ENCODE data around the gene CCDC85B. TPM values are rescaled to one million over a fixed set of nuclear protein-coding genes. Genes with fewer than 3 reads are reported as not detected.

The CCDC85B gene
- total RNA-seq, 1 experiment from 2014 or later: 55.3 TPM

DNA sequence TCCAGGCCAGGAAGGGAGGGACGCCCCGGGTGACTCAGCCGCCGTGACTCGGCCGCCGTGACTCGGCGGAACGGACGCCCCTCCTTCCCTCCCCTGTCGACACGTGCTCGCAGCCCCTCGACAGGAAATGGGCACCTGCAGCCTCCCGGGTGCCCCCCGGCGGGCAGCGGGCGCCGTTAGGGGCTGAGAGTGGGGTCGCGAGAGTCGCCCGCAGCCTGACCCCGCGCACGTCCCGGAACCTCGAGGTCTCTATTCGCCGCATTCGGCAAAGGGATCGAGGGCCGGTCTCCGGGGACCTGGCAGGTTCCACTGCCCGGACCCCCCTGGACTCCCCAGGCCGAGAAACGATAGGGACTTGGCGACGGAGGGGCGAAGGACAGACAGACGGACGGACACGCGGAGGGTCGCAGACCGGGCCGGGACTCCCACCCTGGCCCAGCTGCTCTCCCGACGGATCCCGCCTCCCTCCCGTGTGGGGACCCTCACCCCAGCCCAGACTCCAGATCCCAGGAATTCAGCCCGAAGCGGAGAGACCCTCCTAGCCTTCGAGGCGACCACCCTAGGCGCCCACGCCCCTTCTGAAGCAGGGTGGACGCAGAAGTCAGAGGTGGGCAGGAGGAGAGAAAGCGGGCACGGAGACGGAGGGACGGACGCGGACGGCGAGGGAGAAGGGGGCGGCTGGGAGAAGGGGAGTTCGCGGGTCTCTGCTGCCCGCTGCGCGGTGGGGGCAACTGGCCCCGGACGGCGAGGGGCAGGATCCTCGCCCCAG, 9.1 kb downstream of the CCDC85B start (continued):
- TF ChIP-seq, protein P1, sequence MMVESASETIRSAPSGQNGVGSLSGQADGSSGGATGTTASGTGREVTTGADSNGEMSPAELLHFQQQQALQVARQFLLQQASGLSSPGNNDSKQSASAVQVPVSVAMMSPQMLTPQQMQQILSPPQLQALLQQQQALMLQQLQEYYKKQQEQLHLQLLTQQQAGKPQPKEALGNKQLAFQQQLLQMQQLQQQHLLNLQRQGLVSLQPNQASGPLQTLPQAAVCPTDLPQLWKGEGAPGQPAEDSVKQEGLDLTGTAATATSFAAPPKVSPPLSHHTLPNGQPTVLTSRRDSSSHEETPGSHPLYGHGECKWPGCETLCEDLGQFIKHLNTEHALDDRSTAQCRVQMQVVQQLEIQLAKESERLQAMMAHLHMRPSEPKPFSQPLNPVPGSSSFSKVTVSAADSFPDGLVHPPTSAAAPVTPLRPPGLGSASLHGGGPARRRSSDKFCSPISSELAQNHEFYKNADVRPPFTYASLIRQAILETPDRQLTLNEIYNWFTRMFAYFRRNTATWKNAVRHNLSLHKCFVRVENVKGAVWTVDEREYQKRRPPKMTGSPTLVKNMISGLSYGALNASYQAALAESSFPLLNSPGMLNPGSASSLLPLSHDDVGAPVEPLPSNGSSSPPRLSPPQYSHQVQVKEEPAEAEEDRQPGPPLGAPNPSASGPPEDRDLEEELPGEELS (CRISPR knock-in tag; IDR thresholded peaks at IDR 0.05): peak; percentile 88
- TF ChIP-seq, protein P2, sequence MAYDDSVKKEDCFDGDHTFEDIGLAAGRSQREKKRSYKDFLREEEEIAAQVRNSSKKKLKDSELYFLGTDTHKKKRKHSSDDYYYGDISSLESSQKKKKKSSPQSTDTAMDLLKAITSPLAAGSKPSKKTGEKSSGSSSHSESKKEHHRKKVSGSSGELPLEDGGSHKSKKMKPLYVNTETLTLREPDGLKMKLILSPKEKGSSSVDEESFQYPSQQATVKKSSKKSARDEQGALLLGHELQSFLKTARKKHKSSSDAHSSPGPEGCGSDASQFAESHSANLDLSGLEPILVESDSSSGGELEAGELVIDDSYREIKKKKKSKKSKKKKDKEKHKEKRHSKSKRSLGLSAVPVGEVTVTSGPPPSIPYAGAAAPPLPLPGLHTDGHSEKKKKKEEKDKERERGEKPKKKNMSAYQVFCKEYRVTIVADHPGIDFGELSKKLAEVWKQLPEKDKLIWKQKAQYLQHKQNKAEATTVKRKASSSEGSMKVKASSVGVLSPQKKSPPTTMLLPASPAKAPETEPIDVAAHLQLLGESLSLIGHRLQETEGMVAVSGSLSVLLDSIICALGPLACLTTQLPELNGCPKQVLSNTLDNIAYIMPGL (CRISPR knock-in tag; IDR thresholded peaks at IDR 0.05): peak; percentile 82
- TF ChIP-seq, protein P3, sequence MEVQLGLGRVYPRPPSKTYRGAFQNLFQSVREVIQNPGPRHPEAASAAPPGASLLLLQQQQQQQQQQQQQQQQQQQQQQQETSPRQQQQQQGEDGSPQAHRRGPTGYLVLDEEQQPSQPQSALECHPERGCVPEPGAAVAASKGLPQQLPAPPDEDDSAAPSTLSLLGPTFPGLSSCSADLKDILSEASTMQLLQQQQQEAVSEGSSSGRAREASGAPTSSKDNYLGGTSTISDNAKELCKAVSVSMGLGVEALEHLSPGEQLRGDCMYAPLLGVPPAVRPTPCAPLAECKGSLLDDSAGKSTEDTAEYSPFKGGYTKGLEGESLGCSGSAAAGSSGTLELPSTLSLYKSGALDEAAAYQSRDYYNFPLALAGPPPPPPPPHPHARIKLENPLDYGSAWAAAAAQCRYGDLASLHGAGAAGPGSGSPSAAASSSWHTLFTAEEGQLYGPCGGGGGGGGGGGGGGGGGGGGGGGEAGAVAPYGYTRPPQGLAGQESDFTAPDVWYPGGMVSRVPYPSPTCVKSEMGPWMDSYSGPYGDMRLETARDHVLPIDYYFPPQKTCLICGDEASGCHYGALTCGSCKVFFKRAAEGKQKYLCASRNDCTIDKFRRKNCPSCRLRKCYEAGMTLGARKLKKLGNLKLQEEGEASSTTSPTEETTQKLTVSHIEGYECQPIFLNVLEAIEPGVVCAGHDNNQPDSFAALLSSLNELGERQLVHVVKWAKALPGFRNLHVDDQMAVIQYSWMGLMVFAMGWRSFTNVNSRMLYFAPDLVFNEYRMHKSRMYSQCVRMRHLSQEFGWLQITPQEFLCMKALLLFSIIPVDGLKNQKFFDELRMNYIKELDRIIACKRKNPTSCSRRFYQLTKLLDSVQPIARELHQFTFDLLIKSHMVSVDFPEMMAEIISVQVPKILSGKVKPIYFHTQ (CRISPR knock-in tag; IDR thresholded peaks at IDR 0.05): no peak
- TF ChIP-seq ZNF121 (CRISPR knock-in tag; IDR thresholded peaks at IDR 0.05) (no peak), MXD4 (CRISPR knock-in tag; IDR thresholded peaks at IDR 0.05; ENCODE audit: borderline replicate concordance) (no peak), GTF2I (CRISPR knock-in tag; conservative IDR thresholded peaks at IDR 0.05) (no peak), NR1H2 (CRISPR knock-in tag; IDR thresholded peaks at IDR 0.05) (no peak), ZNF219 (CRISPR knock-in tag; IDR thresholded peaks at IDR 0.05; ENCODE audit: borderline replicate concordance) (no peak), NFATC4 (CRISPR knock-in tag; IDR thresholded peaks at IDR 0.05) (no peak), ATF1 (CRISPR knock-in tag; IDR thresholded peaks at IDR 0.05) (no peak), TCF7 (CRISPR knock-in tag; IDR thresholded peaks at IDR 0.05; ENCODE audit: low read depth) (no peak), TP53 (CRISPR knock-in tag; IDR thresholded peaks at IDR 0.05) (no peak), OVOL2 (CRISPR knock-in tag; IDR thresholded peaks at IDR 0.05; ENCODE audit: borderline replicate concordance) (no peak), SOX15 (CRISPR knock-in tag; IDR thresholded peaks at IDR 0.05) (no peak), MYBL2 (CRISPR knock-in tag; IDR thresholded peaks at IDR 0.05) (0 out of 2 replicates have a peak, but pooled peaks have one; percentile 17), ZNF396 (CRISPR knock-in tag; IDR thresholded peaks at IDR 0.05; ENCODE audit: borderline replicate concordance) (no peak), NR2C2 (CRISPR knock-in tag; IDR thresholded peaks at IDR 0.05) (no peak), ESRRA (CRISPR knock-in tag; IDR thresholded peaks at IDR 0.05; ENCODE audit: borderline replicate concordance) (no peak), CBFB (CRISPR knock-in tag; IDR thresholded peaks at IDR 0.05; ENCODE audit: low read depth) (no peak)
- TF ChIP-seq, protein P4, sequence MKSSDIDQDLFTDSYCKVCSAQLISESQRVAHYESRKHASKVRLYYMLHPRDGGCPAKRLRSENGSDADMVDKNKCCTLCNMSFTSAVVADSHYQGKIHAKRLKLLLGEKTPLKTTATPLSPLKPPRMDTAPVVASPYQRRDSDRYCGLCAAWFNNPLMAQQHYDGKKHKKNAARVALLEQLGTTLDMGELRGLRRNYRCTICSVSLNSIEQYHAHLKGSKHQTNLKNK (CRISPR knock-in tag; IDR thresholded peaks at IDR 0.05): no peak
- TF ChIP-seq, protein P5, sequence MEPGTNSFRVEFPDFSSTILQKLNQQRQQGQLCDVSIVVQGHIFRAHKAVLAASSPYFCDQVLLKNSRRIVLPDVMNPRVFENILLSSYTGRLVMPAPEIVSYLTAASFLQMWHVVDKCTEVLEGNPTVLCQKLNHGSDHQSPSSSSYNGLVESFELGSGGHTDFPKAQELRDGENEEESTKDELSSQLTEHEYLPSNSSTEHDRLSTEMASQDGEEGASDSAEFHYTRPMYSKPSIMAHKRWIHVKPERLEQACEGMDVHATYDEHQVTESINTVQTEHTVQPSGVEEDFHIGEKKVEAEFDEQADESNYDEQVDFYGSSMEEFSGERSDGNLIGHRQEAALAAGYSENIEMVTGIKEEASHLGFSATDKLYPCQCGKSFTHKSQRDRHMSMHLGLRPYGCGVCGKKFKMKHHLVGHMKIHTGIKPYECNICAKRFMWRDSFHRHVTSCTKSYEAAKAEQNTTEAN (CRISPR knock-in tag; IDR thresholded peaks at IDR 0.05): peak; percentile 75; the same call in 1 of the 2 replicates
- TF ChIP-seq, protein P6, sequence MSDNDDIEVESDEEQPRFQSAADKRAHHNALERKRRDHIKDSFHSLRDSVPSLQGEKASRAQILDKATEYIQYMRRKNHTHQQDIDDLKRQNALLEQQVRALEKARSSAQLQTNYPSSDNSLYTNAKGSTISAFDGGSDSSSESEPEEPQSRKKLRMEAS (CRISPR knock-in tag; IDR thresholded peaks at IDR 0.05): peak; percentile 95
- TF ChIP-seq, protein P7, sequence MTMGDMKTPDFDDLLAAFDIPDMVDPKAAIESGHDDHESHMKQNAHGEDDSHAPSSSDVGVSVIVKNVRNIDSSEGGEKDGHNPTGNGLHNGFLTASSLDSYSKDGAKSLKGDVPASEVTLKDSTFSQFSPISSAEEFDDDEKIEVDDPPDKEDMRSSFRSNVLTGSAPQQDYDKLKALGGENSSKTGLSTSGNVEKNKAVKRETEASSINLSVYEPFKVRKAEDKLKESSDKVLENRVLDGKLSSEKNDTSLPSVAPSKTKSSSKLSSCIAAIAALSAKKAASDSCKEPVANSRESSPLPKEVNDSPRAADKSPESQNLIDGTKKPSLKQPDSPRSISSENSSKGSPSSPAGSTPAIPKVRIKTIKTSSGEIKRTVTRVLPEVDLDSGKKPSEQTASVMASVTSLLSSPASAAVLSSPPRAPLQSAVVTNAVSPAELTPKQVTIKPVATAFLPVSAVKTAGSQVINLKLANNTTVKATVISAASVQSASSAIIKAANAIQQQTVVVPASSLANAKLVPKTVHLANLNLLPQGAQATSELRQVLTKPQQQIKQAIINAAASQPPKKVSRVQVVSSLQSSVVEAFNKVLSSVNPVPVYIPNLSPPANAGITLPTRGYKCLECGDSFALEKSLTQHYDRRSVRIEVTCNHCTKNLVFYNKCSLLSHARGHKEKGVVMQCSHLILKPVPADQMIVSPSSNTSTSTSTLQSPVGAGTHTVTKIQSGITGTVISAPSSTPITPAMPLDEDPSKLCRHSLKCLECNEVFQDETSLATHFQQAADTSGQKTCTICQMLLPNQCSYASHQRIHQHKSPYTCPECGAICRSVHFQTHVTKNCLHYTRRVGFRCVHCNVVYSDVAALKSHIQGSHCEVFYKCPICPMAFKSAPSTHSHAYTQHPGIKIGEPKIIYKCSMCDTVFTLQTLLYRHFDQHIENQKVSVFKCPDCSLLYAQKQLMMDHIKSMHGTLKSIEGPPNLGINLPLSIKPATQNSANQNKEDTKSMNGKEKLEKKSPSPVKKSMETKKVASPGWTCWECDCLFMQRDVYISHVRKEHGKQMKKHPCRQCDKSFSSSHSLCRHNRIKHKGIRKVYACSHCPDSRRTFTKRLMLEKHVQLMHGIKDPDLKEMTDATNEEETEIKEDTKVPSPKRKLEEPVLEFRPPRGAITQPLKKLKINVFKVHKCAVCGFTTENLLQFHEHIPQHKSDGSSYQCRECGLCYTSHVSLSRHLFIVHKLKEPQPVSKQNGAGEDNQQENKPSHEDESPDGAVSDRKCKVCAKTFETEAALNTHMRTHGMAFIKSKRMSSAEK (CRISPR knock-in tag; IDR thresholded peaks at IDR 0.05; ENCODE audit: borderline replicate concordance): no peak
- TF ChIP-seq, protein P8, sequence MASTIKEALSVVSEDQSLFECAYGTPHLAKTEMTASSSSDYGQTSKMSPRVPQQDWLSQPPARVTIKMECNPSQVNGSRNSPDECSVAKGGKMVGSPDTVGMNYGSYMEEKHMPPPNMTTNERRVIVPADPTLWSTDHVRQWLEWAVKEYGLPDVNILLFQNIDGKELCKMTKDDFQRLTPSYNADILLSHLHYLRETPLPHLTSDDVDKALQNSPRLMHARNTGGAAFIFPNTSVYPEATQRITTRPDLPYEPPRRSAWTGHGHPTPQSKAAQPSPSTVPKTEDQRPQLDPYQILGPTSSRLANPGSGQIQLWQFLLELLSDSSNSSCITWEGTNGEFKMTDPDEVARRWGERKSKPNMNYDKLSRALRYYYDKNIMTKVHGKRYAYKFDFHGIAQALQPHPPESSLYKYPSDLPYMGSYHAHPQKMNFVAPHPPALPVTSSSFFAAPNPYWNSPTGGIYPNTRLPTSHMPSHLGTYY (CRISPR knock-in tag; IDR thresholded peaks at IDR 0.05): no peak
